B cell (primary cell): ENCODE measurements around the gene PAPPA.

ENCODE experiments used
- EZH2 ChIP-seq: IDR thresholded peaks from 2 replicates; pipeline ENCODE4 v1.6.1; 2012; ENCODE audit warnings: borderline replicate concordance, low read depth, mild to moderate bottlenecking, moderate library complexity, low read length; ENCODE audit not compliant: insufficient read depth, poor library complexity, severe bottlenecking
- TF ChIP-seq, protein P1 (sequence below): fragments of 200-600 bp; IDR thresholded peaks from one replicate; pipeline ENCODE4 v1.8.0; 2022; ENCODE audit warnings: antibody characterized with exemption, mild to moderate bottlenecking

DNA sequence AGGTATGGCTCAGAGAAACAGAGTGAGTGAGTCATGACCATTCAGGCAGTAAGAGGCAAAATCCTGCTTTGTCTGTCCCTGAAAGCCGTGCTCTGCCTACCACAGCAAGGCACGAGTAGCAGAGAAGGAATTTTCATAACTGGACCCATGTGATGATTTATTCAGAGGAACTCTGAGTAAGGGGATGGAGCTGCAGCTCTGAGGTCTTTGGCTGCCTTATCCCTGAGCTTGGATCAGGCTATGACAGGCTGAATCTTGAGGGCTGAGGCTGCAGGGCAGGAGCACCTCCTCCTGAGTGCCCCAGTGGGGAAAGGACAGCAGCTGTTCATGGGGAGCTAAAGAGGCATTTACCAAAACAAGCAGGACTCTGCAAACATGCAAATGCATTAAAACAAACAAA, 183.4 kb downstream of the PAPPA start:
- TF ChIP-seq, protein P1, sequence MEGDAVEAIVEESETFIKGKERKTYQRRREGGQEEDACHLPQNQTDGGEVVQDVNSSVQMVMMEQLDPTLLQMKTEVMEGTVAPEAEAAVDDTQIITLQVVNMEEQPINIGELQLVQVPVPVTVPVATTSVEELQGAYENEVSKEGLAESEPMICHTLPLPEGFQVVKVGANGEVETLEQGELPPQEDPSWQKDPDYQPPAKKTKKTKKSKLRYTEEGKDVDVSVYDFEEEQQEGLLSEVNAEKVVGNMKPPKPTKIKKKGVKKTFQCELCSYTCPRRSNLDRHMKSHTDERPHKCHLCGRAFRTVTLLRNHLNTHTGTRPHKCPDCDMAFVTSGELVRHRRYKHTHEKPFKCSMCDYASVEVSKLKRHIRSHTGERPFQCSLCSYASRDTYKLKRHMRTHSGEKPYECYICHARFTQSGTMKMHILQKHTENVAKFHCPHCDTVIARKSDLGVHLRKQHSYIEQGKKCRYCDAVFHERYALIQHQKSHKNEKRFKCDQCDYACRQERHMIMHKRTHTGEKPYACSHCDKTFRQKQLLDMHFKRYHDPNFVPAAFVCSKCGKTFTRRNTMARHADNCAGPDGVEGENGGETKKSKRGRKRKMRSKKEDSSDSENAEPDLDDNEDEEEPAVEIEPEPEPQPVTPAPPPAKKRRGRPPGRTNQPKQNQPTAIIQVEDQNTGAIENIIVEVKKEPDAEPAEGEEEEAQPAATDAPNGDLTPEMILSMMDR = no peak
- TF ChIP-seq EZH2 = no peak
